SHP77 treated with DMSO at 0.1 percent for 48 hours (cell line): ENCODE results near the gene SS18.

Experiments
- DNase-seq: peaks from one replicate; lab custom pipeline; 2025; lab: John Stamatoyannopoulos, UW

SS18 gene

DNA sequence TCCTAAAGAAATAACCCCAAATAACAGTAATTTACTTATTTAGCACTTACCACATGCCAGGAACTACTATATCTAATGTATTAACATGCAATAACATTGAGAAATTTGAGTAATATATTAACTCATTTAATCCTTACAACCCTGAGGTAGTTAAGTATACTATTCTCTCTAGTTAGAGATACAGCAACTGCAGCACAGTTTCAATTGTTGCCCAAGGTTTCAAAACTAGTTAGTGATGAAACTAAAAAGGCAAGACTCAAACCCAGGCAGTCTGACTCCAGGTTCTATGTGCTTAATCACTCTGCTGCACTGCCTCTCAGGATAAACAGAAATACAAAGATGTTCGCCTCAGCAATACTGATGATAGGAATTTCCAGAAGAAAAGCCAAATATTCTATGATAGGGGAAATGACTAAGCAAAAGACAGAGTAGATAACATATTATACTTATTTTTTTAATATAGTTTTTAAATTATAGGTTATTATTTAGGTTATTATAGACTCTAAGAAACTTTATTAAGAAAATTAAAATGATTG, 88.0 kb downstream of the SS18 start:
- no peak for DNase-seq

DNA sequence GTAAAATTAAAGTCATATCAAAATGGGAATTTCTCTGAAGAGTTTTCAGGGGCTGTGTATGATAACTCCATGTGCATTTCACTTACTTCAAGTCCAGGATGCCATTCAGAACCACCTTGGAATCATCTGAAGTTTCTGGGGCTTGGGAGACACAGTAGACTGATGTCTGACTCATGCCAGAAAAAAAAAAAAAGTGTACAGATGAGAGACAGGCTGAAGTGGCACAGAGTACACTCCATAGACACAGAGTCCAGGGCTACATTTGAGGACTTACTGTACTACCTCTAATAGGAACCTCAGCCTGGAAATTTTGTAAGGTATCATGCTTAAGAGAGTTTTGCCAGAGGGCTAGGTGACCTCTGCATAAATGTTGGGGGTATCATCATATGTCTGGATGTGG, 92.0 kb downstream of the SS18 start:
- DNase-seq = no peak

- no peak for DNase-seq
These were observed 97.8 kb downstream of the SS18 start for GRCh38 chr18:25992566-25992965.

DNA sequence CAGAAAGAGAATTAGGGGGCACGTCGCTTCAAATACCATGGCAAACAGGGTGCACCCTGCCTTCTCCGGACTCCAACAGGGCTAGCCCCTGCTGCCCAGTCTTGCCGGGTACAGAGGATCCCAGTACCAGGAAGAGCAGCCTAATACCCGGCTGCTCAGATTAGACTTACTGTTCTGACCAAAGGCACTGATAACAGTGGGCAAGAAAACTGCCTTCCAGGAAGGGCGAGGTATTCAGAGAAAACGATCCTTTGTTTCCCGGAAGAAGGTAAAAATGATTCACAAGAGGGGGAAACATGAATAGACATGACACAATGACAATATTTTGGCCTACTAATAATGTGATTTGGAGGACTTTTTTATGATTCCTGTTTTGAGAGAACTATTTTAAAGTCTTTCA, 99.9 kb downstream of the SS18 start:
- no peak for DNase-seq

DNA sequence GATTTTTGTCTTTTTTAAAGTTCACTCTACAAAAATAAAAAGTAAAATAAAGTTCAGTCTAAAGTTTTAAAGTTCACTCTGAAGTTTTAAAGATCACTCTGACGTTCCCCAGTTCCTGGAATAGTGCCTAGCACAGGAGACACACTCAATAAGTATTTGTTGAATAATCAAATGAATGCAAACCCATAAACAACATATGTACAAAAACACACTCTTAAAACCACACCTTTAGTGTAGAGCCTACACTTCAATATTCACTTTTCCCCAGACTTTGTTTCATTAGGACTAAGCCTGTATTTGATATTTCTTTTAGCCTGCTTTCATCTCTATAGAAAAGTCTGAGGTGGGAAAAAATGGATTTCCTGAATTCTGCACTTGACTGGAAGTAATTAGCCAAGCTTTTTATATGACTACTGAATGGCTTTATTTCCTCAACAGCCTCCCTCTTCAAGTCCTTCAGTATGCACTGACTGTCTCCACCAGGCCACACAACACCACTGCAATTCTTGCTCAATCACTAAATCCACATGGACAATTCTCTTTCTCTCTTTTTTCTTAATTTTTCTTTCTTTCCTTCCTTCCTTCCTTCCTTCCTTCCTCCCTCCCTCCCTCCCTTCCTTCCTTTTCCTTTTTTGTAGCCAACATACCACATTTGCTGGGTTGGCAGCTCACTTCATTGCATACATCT, 104.6 kb downstream of the SS18 start:
- DNase-seq = no peak

DNA sequence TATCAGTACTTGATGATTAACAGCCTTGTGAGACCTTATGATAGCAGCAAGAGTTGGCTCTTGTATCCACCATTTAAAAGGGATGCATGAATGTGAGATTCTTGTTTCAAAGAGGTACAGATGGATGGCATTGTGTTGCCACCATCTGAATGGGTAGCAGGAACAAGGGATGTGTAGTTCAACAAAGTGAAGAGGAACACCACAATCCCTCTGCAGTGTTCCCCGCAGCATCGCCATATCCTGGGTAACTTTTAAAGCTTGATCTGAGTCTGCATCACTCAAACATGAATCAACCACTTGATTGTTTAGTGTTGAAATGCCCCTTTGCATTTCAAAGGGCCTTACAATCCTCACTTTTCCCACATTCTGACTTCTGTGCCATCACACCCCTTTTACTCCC, 106.7 kb downstream of the SS18 start:
- DNase-seq = no peak

DNA sequence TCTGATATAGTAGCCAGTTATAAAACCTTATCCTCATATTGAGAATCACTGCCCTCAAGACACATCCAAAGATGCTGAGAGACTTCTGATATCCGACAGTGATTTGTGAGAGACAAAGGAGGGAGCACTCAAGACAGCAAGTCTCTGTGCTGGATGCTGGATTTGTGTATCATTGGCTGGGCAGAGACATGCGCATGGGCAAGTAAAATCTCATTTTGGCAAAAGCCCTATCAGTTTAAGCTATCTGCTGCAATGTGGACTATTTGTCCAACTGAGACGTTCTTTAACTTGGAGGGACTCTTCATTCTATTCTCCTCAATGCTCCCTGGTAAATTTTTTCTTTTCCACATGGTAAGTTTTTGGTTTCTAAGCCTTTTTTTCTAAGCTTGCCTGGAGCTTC, 107.5 kb downstream of the SS18 start:
- DNase-seq = no peak

GRCh38 chr18:25982153-25982552, 108.3 kb downstream of the SS18 start:
- DNase-seq = no peak

DNA sequence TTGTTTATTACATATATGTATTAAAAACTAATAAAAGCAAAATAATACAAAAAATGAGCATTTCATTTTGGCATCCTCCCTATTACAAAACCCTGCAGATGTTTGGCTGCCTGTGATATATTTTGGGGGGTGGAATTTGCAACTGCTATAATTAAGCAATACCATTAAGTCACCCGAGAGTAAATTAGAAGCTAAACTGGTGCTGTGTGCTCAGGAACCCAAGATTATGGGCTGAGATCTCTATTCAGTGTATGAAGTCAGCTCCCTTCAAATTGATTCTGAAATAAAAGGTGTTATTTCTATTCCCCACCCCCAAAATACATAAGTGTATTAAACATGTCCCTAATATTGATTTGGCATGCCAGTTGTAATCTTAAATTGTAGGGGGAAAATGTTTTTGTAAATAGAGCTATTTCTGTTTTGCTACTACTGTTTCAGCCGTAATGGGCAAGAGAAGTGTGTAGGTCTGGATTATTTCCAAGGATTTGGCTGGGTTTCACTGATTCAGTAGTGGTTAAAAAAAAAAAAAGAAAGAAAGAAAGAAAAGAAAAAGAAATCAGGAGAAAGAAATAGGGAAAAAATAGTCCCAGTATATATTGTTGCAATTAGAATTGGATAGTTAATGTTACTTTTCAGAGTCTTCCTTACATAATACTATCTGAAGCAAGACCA, 110.9 kb downstream of the SS18 start:
- DNase-seq = no peak

- no peak for DNase-seq
These were observed 113.9 kb downstream of the SS18 start for GRCh38 chr18:25976554-25976953.

DNA sequence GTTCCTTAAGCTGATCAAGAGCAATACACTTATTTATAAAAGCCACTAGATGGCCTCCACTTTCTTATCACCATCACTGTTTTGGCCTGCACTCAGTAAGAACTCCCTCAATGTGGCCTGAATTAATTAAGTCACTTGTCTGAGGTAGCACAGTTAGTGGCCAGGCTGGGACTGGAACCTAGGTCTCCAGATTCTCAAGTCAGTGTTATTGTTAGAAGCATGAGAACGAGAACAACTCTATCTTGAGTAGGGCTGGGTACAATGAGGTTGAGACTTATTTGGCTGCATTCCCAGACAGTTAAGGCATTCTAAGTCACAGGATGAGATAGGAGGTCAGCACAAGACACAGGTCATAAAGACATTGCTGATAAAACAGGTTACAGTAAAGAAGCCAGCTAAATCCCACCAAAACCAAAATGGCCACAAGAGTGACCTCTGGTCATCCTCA, 115.8 kb downstream of the SS18 start:
- no peak for DNase-seq
